ENCODE data around the gene NAGLU.

The NAGLU gene

DNA sequence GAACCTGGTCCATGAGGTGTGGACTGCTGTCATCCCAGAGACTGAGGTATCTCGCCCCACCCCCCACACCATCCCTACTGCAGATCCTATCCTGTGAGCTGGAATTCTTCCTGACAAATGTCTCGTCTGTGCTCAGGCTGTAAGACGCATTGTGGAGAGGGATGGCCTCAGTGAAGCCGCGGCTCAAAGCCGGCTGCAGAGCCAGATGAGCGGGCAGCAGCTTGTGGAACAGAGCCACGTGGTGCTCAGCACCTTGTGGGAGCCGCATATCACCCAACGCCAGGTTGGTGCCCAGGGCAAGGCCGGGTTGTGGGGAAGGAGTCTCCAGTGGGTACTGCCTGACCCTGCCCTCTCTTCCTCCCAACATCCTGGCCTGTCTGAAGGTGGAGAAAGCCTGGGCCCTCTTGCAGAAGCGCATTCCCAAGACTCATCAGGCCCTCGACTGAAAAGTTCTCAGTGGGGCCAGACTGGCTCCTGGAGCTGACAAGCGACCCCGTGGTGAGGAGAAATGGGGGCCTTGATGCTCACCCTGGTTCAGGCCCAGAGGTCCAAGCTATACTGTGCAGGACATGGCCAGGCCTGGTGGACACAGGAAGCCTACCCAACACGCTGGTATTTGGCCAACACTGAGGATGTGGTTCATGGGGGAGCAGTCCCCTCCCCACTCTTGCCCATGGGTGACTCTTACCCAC lies 29.6 kb downstream of the NAGLU start:
- DNase-seq: no peak

DNA sequence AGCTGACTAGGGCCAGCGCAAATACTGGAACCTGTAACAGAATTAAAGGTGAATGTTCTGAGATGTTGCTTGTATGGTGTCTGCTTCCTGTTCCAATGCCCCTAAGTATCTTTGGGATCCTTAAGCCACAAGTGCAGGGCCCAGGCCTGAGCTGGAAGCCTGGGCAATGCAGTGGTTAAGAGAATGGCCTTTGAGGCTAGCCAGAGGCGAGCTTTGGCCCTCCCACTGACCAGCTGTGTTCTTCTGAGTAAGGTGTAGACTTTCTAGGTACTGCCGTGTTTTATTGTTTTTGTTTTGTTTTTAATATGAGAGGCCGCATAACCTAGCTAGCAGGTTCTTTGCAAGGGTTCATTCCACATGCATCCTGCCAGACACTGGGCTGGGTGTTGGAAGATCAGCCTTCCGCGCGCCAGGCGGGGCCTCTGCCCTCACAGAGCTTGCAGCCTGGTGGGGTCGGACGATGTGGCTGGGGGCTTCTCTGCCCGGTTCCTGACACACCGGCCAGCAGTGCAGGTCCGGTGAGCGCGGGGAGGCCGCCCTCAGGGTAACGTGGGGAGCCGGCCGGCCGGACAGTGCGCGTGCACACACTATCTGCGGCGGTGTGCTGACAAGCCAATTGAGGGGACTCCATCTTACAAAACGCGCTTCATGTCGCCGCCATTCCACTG lies 30.3 kb downstream of the NAGLU start:
- no peak for DNase-seq

DNA sequence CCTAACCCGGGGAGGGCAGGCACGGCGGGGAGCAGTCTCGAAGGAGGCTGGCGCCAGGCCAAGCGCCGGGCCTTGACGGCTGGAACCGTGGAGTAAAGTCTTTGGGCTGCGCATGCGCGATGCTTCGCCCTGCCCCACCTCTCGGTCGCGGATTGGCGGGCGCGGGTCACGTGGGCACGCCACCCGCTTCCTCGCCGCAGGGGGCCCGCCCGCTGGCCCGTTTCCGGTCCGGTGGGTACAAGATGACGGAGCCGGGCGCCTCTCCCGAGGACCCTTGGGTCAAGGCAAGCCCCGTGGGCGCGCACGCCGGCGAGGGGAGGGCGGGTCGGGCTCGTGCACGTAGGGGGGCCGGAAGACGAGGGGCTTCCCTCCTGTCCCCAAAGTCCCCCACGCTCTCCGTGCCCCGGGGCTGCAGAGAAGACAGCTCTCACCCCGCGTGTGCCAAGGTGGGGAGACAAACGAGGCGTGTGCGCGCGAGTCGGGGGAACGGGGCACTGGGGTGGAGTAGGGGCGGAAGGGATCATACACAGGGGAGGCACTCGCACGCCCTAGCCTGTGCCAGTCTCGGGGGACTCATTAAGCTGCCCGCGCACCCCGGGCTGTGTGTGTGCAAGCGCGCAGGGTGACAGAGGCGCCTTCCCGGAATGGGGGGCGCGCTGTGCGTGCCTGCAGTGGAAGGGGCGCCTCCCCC lies 31.0 kb downstream of the NAGLU start, which contains the start of gene MLX:
MLX (plus strand) TSS at position 218 of the 691 bp plus-strand sequence; CDS start at position 243, 25 bp downstream.
- DNase-seq: peak; percentile 91

DNA sequence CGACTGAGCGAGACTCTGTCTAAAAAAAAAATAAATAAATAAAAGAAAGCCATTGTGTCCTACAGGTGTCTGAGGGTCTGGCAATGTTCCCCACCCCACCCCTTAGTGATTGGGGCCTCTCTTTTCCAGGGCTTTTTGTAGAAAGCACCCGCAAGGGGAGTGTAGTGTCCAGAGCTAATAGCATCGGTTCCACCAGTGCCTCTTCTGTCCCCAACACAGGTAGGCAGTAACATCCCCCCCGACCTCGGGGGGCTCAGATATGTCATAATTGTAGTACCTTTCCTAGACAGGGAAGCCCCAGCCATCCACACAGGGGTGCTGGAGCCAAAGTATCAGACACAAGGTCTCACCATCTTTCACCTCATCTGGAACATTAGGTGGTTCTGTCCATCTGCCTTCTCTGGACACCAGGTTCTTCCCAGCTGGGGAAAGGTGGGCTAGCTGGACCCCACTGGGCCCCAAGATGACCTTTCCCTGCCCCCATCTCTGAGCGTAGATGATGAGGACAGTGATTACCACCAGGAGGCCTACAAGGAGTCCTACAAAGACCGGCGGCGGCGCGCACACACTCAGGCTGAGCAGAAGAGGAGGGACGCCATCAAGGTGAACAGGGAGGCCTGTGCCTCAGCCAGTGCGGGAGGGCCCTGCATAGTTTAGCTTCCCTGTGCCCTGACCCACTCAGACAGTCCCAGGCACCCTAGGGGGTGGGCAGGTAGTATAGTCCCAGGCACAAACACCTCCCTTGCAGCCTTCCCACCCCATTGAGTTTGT lies 32.5 kb downstream of the NAGLU start:
- DNase-seq: no peak

DNA sequence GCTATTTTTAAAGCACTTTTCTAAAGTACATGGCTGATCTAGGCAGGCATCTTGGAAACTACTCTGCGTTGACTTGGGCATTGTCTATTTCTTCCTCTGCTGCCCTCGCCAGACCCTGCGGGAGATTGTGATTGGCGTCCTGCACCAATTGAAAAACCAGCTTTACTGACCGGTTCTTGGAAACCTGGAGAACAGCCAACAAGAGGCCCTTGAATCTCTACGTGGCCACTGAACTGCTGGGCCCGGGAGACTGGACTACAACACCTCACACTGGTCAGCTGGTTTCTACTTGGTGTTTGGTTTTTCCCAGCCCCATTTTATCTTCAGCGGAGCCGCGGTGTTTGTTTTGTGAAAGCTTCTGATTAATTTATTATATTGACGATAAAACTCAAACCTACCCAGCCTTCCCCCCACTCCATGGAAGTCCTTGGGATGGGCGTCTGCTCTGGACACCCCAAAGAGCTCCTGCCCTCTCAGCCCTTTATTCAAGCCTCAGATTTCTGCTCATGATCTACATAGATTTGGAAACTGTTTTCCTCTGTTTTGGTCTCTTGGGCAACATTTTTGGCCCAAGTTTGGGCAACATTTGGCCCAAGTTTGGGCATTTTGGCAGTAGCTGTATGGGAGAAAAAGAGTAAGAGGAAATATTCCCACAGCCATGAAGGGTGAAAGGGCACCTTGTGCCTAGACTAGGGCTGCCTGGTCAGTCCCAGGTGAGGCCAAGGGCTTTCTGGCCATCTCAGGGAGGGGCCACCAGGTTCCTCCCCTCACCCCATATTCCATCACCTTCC lies 35.6 kb downstream of the NAGLU start:
- DNase-seq: no peak

DNA sequence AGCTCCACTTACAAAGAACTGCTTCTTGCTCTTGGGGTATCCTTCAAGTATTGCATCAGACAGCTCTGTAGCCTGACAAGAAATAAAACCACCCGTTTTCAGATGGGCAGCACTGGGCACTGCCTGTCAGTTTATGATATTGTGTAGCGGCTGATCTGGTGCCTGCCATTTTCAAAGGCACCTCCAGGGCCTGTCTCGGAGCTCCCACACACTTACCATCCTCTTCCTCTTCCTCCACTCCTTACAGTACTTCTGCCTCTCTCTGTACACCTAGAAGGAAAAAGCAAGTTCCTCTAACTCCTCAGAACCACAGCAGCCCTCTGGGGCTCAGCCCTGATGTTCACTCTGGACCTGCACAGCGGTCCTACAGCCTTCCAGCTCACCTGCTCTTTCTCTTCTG lies 37.1 kb downstream of the NAGLU start:
- DNase-seq: no peak

DNA sequence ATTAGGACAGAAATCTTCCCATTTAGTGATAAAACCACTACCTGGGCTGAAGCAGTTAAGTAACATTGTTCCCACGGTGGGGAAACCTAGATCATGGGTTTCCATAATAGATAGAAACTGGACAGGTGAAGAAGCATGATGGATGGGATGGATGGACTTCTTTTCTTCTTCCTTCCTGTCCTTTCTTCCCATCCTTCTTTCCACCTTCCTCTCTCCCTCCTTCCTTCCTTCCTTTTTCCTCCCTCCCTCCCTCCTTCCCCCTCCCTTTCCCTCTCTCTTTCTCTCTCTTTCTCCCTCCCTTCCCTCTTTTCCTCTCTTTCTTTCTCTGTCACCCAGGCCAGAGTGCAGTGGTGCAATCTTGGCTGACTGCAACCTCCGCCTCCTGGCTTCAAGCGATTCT lies 38.4 kb downstream of the NAGLU start:
- no peak for DNase-seq

DNA sequence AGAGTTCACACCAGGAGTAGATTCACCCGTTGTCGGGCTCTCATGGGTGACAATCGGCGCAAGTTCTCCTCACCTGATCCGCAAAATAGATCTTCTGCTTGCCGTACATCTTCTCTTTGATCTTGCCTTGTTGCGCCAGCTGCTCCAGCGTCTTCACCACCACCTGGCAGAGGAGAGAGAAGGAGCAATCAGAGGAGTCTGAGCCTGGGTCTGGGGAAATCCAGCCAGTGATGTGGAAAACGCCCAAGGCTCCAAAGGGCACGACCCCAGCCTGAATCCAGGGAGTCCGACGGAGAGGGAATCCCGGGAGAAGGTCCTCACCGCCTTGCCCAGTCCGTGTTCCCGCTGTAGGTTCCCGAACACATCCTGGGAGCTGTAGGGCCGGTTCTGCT lies 41.1 kb downstream of the NAGLU start:
- DNase-seq: no peak

DNA sequence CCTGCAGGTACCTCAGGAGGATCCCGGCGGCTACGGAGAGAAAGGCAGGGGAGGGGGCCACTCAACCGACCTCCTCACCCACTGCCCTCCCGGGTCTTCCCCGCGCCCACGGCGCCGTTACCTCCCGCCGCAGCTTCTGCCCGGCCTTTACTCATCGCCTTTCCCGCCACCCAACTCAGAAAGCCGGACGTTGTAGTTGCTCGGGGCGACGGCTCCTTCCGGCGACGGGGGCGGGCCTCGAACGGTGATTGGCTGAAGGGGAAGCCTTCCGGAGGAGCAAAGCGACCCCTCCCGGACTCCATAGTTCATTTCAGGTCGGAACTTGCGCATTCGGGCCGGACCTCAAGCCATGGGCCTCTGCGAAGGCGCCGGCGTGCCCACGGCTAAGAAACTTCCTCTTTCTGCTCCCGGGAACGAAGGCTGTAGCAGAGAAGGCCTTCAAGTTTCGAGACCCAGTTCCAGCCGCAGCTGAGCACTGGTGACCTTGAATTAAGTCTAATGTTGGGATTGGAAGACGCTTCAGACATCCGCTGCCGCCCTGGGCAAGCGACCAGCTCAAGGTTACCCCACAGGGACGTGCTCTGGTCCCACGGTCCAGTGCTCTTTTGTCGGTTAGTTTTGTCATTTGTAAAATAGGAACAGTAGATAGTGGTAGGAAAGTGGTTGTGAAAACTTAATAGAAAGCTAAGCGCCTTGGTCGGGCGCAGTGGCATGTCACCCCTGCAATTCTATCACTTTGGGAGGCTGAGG lies 41.7 kb downstream of the NAGLU start, which contains the start of gene PSMC3IP:
PSMC3IP (minus strand) TSS at position 198 of the 750 bp plus-strand sequence; CDS start at position 155, 43 bp downstream.
- peak; percentile 91 for DNase-seq

DNA sequence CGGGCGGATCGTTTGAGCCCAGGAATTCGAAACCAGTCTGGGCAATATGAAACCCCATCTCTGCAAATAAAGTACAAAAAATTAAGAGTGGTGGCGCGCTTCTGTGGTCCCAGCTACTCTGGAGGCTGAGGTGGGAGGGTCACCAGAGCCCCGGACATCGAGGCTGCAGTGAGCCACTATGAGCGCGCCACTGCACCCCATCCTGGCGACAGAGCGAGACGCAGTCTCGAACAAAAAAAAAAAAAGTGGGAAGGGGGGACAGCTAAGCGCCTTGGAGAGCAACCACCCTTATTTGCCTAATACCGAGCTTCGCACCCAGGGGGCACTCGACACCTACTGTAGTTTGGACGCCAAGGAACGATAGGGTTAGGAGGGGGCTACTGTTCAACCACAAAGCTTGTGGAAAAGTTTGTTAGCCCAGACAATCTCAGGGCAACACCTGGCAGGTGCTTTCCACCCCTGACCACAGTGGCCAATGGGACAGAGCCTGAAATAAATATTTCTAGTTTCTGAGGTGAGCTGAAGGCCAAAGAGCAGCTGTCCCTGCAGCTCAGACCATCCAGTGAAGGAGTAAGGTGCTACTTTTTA lies 42.3 kb downstream of the NAGLU start:
- DNase-seq: peak; percentile 71

DNA sequence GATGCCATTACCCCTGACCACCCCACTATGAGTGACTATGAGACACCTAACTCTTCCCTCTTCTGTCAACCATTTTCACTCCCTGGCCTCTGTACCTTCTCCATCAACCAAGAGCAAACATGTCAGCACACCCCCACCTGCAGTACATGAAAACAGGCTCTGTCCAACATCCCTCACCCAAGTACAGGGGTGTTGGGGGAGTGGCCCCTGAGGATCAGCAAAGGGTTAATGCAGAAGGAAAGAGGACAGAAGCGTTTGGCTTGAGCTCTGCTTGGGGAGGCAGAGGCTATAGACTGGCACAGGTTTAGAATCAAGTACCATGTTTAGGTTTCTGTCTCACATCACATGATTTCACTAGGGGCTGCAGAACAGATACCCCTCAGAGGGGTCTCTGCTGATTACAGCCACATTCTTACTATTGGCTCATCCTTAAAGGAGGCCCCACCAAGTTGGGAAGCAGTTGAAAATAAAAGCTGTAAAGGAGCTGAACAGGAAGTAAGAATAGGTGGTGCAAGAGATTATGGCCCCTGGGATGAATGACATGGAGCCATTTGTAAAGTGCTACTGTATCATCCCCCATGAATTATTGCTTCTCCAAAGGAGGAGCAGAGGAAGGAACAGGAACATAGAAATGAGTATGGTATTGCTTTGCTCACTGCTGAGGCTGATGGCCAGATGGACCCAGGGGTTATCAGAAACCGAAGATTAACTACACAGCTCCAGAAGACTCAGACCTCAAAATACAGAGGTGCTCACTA lies 43.9 kb downstream of the NAGLU start:
- no peak for DNase-seq

DNA sequence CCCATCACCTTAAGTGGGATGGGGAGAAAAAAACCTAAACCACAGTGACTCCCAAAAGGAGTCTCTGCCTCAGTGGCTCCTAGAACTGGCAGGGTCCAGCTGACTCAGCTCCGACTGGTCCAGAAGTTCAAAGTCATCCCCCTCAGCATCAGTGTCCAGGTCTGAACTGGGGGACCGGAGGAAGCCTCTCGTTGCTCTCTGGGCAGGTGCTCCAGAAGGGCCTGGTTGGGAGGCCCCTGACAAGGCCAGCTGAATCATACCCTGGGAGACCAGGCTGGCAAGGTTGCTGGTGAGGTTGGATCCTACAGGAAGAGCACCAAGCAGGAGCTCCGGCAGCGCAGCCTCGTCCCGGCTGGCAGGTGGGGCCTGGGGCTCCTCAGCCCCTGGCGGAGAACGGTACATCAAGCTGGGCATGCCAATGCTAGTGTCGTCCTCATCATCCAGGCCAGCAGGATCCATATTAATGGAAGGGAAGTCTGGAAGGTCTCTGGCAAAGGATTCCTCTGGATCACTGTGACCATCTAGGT lies 45.8 kb downstream of the NAGLU start:
- DNase-seq: no peak

DNA sequence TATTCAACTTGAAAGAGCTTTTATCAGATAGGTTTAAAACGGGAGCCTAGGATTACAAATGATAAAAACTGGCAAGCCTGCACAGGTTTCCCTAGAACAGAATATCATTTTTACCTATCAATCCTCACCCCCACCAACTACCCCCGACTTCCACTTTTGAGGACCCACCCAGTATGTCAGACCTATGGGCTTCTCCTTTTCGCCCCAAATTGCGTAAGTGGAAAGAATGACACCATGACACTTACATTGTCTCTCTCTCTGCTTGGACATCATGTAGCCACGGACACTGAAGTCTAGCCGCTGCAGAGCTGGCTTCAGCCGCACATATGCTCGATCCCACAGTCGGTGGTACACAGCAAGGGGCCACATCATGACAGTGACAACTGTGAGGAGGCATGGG lies 48.8 kb downstream of the NAGLU start:
- no peak for DNase-seq

DNA sequence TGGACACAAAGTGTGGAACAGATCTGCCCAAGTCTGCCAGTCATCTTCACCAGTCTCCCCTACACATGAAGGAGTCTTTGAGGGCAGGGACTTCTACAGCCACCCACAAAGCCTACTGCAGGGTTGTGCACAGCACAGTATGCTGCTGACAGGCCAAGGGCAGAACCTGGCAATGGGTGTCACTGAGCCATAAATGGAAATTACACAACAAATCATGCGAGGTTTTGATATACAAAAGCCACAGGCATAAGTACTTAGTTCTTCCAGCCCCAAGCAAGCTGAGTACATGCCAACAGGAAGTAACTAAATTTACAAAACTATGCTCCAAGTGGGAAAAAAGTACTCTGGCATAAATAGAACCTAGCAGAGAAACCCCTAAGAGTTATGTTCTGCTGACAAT lies 49.3 kb downstream of the NAGLU start:
- DNase-seq: no peak

DNA sequence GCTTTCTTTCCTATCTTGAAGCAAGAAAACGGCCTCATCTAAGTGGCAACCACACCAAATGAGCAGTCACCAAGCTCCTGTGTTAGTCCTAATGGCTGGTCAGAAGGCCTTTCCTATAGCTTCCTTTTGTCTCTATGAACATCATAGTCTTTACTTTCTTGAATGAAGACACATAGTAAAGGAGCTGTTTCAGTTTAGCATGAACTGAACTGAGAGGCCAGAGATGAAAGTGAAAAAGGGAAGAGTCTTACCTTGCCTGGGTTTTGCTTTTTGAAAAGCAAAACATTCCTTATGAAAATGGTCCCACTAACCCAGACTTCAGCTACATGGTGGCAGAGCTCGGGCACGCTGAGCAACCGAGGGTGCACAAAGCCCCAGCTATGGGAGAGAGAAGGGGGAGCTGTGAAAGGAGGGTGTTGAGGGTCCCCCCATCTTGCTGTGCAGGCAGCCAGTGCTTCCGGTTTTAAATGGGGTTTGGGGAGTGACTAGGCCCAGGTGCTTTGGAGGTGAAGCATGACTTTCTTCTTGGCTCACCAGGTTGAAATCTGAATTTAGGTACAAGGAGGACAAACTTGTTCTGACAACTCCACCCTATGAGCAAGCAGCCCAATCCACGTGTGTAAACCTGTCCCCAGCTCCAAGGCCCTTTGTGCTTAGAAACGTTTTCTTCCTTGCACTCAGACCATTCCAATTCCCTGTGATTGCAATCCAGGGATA lies 50.6 kb downstream of the NAGLU start:
- no peak for DNase-seq

DNA sequence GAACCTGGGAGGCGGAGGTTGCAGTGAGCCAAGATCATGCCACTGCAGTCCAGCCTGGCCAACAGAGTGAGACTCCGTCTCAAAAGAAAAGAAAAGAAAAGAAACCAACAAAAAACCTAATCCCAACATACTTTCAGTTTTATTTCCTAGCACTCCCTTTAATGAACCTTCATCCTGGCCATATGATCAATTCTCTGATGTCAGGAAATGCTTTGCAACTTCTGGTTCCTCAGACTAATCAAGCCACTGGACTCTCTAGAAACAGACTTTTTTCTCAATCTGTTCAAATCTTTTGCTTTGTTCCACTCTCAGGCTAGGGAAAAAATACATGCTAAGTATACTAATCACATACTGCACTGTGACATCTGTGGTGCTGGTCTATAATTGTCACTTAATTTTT lies 54.8 kb downstream of the NAGLU start:
- DNase-seq: no peak

DNA sequence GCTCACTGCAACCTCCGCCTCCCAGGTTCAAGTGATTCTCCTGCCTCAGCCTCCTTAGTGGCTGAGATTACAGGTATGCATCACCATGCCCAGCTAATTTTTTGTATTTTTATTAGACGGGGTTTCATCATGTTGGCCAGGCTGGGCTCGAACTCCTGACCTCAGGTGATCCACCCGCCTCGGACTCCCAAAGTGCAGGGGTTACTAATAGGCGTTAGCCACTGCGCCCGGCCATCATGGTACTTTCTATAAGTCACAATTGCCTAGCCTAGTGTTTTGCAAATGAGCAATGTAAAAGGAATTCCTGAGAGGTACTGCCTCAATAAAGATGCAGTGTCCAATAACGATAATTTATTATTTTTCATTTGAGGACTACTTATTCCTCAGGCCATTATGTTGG lies 55.4 kb downstream of the NAGLU start:
- DNase-seq: no peak

Data from activated CD8-positive, alpha-beta memory T cell treated with anti-CD3 and anti-CD28 coated beads, Interleukin-2, amount 50 U/mL, for 4 hours (primary cell).